OCI-LY3 (cell line): ENCODE measurements around the gene DYRK2.

Experiments used
- H2AFZ ChIP-seq: fragments of 200-600, 300-600 bp; shearing (Covaris generic); 2 replicates; pipeline ENCODE4 v1.6.0; 2014; ENCODE audit warnings: antibody characterized with exemption, low read depth, low read length
- H3K27ac ChIP-seq: fragments of 200-600, 300-600 bp; sonication (generic); 2 replicates; pipeline ENCODE4 v1.5.1; 2014; ENCODE audit warnings: mild to moderate bottlenecking, low read length, moderate library complexity, mixed read lengths
- H3K27me3 ChIP-seq: fragments of 200-600, 300-600 bp; sonication (generic); 2 replicates; pipeline ENCODE4 v1.6.1; 2014; ENCODE audit warnings: low read depth, low read length, mixed read lengths
- H3K36me3 ChIP-seq: fragments of 200-600, 300-600 bp; sonication (generic); replicated peaks from 2 replicates; pipeline ENCODE3; 2014; ENCODE audit warnings: low read depth, low read length, mixed read lengths
- H3K4me1 ChIP-seq: fragments of 300-600, 200-600 bp; sonication (generic); 2 replicates; pipeline ENCODE4 v1.6.1; 2014; ENCODE audit warnings: low read length, mixed read lengths
- H3K4me2 ChIP-seq: fragments of 200-600, 300-600 bp; sonication (generic); 2 replicates; pipeline ENCODE4 v1.6.1; 2014; ENCODE audit warnings: low read length, mixed read lengths
- H3K4me3 ChIP-seq: fragments of 300-600, 200-600 bp; sonication (generic); 2 replicates; pipeline ENCODE4 v1.5.1; 2014; ENCODE audit warnings: antibody characterized with exemption, mild to moderate bottlenecking, low read length, moderate library complexity
- H3K79me2 ChIP-seq: fragments of 300-600, 200-600 bp; shearing (Covaris generic); 2 replicates; pipeline ENCODE4 v1.6.1; 2014; ENCODE audit warnings: mild to moderate bottlenecking, low read length, mixed read lengths
- H3K9ac ChIP-seq: fragments of 300-600, 200-600 bp; shearing (Covaris generic); 2 replicates; pipeline ENCODE4 v1.6.0; 2014; ENCODE audit warnings: mild to moderate bottlenecking, low read length, moderate library complexity
- H3K9me3 ChIP-seq: fragments of 200-600, 300-600 bp; shearing (Covaris generic); 2 replicates; pipeline ENCODE4 v1.6.1; 2014; ENCODE audit warnings: low read length, mixed read lengths; ENCODE audit not compliant: insufficient read depth
- H4K20me1 ChIP-seq: fragments of 200-600, 300-600 bp; sonication (generic); 2 replicates; pipeline ENCODE4 v1.6.1; 2016; ENCODE audit warnings: low read length, mixed read lengths; ENCODE audit not compliant: insufficient read depth
- CTCF ChIP-seq: fragments of 200-600, 300-600 bp; sonication (generic); IDR thresholded peaks from 2 replicates; pipeline ENCODE4 v1.5.1; 2014; ENCODE audit warnings: antibody characterized with exemption, low read length, low read depth
- EZH2phosphoT487 ChIP-seq: fragments of 200-600 bp; shearing (Covaris generic); IDR thresholded peaks from 2 replicates; pipeline ENCODE4 v1.6.1; 2018; ENCODE audit warnings: antibody characterized with exemption, mixed run types, low read depth

The DYRK2 gene

DNA sequence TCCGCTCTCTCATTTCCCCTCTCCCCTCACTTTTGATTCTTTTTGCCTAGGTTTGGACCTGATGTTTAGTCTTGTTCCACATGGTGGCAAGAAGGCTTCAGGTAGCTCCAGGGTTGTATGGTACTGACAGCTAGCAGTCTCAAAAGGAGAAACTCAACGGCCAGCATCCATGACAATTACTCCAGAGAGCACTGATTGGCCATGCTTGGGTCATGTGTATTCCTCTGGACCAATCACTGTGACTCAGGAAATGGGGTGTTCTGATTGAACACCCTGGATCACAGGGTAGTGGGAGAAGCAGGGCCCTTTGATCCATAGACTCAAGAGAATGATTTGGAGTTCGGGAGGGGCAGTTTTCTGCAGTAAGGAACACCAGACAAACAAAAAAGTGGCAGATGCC, 45.3 kb downstream of the DYRK2 start:
- H3K4me2 ChIP-seq = no peak overlapping the region
- peaks cover 24% of the 10 kb centered on the region for H3K4me1 ChIP-seq
- no peak overlapping the region for H3K9ac ChIP-seq
- H3K36me3 ChIP-seq = no peaks in the 10 kb centered on the region
- no peak overlapping the region for H3K4me3 ChIP-seq
- H3K27me3 ChIP-seq = peaks cover 41% of the 10 kb centered on the region
- no peak overlapping the region for H3K27ac ChIP-seq
- H3K79me2 ChIP-seq = no peaks in the 10 kb centered on the region
- no peaks in the 10 kb centered on the region for H4K20me1 ChIP-seq
- H3K9me3 ChIP-seq = no peaks in the 10 kb centered on the region
- H2AFZ ChIP-seq = no peak overlapping the region
- TF ChIP-seq CTCF (no peak), EZH2phosphoT487 (no peak)

DNA sequence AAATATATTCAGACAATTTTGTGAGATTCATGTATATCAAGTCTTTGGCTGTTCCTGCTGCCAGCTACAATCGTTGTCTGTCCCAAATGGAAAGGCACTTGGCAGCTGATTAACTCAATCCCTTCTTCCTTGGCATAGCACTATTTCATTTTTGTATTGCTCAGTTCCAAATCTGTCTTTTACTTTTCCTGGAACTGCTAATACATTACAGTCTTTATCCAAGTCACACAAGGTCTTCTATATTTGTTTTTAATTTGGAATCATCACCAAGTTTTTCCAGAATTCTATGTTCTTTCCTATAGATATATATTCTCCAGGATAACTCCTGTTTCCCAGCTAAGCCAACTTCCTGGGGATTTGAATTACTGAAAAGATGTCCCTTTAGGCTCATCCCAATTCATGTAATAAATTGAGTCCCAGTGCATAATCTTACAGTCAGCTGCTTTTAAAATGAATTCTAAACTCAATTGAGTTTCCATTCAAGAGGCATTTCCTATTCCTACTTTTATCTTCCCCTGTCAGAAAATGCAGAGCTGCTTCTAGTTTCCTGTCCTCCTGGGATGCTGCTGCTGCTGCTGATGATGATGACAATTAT, 45.9 kb downstream of the DYRK2 start:
- Histone ChIP-seq H3K27me3 (peaks cover 41% of the 10 kb centered on the region), H3K4me2 (no peak overlapping the region), H3K9me3 (no peaks in the 10 kb centered on the region), H3K9ac (no peak overlapping the region), H3K79me2 (no peaks in the 10 kb centered on the region), H3K36me3 (no peaks in the 10 kb centered on the region), H3K27ac (no peak overlapping the region), H3K4me3 (no peak overlapping the region), H4K20me1 (no peaks in the 10 kb centered on the region), H2AFZ (no peak overlapping the region), H3K4me1 (peaks cover 28% of the 10 kb centered on the region)
- TF ChIP-seq CTCF = no peak
- TF ChIP-seq EZH2phosphoT487 = no peak

- H2AFZ ChIP-seq = no peak overlapping the region
- TF ChIP-seq EZH2phosphoT487 (no peak), CTCF (no peak)
- no peak overlapping the region for H3K27ac ChIP-seq
- H3K9me3 ChIP-seq = no peaks in the 10 kb centered on the region
- no peak overlapping the region for H3K4me2 ChIP-seq
- H3K27me3 ChIP-seq = peaks cover 53% of the 10 kb centered on the region
- peaks cover 40% of the 10 kb centered on the region for H3K4me1 ChIP-seq
- no peak overlapping the region for H3K9ac ChIP-seq
- no peaks in the 10 kb centered on the region for H3K36me3 ChIP-seq
- no peaks in the 10 kb centered on the region for H3K79me2 ChIP-seq
- H3K4me3 ChIP-seq = no peak overlapping the region
- H4K20me1 ChIP-seq = no peaks in the 10 kb centered on the region
Measured at GRCh38 chr12:67695974-67696373, 47.4 kb downstream of the DYRK2 start.

DNA sequence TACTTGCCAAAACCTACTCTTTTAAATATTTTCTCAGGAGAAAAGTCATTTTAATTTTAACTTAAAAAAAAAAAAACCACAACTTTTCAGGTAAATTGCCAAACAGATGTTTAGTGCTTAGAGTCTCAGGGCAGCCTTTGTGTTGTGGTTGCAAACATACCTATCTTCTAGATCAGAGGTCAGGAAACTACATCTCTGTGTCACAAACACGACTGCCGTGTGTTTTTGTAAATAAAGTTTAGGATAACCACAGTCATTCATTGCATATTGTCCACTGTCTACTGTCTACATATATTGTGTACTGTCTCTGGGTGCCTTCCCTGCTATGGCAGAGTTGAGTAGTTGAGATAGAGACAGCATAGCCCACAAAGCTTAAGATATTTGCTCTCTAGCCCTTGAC, 48.9 kb downstream of the DYRK2 start:
- H3K79me2 ChIP-seq = no peaks in the 10 kb centered on the region
- peaks cover 64% of the 10 kb centered on the region for H3K27me3 ChIP-seq
- peaks cover 46% of the 10 kb centered on the region for H3K4me1 ChIP-seq
- no peak for TF ChIP-seq EZH2phosphoT487
- TF ChIP-seq CTCF = no peak
- peak overlapping the region; percentile 91; the same call in 1 of the 2 replicates for H3K4me2 ChIP-seq
- H3K4me3 ChIP-seq = no peak overlapping the region
- H3K9me3 ChIP-seq = no peaks in the 10 kb centered on the region
- no peaks in the 10 kb centered on the region for H4K20me1 ChIP-seq
- H2AFZ ChIP-seq = no peak overlapping the region
- no peaks in the 10 kb centered on the region for H3K36me3 ChIP-seq
- no peak overlapping the region for H3K27ac ChIP-seq
- H3K9ac ChIP-seq = no peak overlapping the region
